KMS-11 (cell line): ENCODE results near the gene TMEM125.

Experiments used
- H2AFZ ChIP-seq: fragments of 200-600 bp; sonication (generic); 2 replicates; pipeline ENCODE4 v1.6.1; 2016; ENCODE audit warnings: antibody characterized with exemption, mixed run types, low read depth
- H3K27ac ChIP-seq: fragments of 200-600 bp; sonication (generic); 2 replicates; pipeline ENCODE4 v1.6.1; 2016; ENCODE audit warnings: mild to moderate bottlenecking, mixed run types
- H3K27me3 ChIP-seq: fragments of 200-600 bp; sonication (generic); 2 replicates; pipeline ENCODE4 v1.6.1; 2017; ENCODE audit warnings: mild to moderate bottlenecking, low read depth, mixed run types, moderate library complexity; ENCODE audit not compliant: insufficient read depth
- H3K36me3 ChIP-seq: fragments of 200-600 bp; sonication (generic); 2 replicates; pipeline ENCODE4 v1.6.1; 2017; ENCODE audit warnings: mild to moderate bottlenecking, mixed run types; ENCODE audit not compliant: insufficient read depth
- H3K4me1 ChIP-seq: fragments of 200-600 bp; sonication (generic); 2 replicates; pipeline ENCODE4 v1.6.1; 2016; ENCODE audit warnings: mild to moderate bottlenecking, low read depth, mixed run types; ENCODE audit not compliant: poor library complexity, severe bottlenecking
- H3K4me2 ChIP-seq: fragments of 200-600 bp; sonication (generic); 2 replicates; pipeline ENCODE4 v1.7.0; 2016; ENCODE audit warnings: mild to moderate bottlenecking, mixed run types
- H3K4me3 ChIP-seq: fragments of 200-600 bp; sonication (generic); IDR thresholded peaks from 2 replicates; pipeline ENCODE4 v1.6.1; 2017; ENCODE audit warnings: low read depth, low read length, mixed read lengths; ENCODE audit not compliant: insufficient read depth
- H3K79me2 ChIP-seq: fragments of 200-600 bp; sonication (generic); 2 replicates; pipeline ENCODE4 v1.6.1; 2016; ENCODE audit warnings: low read depth, mixed run types; ENCODE audit not compliant: insufficient read depth
- H3K9ac ChIP-seq: fragments of 200-600 bp; sonication (generic); 2 replicates; pipeline ENCODE4 v1.6.1; 2016; ENCODE audit warnings: mild to moderate bottlenecking, mixed run types
- H4K20me1 ChIP-seq: fragments of 200-600 bp; sonication (generic); 2 replicates; pipeline ENCODE4 v1.6.1; 2016; ENCODE audit warnings: mild to moderate bottlenecking, mixed run types; ENCODE audit not compliant: insufficient read depth
- TF ChIP-seq, protein P1 (sequence below): fragments of 200-600 bp; sonication (generic); conservative IDR thresholded peaks from 2 replicates; pipeline ENCODE4 v1.6.1; 2017; ENCODE audit warnings: low read depth, mild to moderate bottlenecking, antibody characterized with exemption, low read length, moderate library complexity, mixed read lengths

TMEM125 gene

GRCh38 chr1:43253173-43253572, 16.6 kb upstream of the TMEM125 start:
- TF ChIP-seq, protein P1, sequence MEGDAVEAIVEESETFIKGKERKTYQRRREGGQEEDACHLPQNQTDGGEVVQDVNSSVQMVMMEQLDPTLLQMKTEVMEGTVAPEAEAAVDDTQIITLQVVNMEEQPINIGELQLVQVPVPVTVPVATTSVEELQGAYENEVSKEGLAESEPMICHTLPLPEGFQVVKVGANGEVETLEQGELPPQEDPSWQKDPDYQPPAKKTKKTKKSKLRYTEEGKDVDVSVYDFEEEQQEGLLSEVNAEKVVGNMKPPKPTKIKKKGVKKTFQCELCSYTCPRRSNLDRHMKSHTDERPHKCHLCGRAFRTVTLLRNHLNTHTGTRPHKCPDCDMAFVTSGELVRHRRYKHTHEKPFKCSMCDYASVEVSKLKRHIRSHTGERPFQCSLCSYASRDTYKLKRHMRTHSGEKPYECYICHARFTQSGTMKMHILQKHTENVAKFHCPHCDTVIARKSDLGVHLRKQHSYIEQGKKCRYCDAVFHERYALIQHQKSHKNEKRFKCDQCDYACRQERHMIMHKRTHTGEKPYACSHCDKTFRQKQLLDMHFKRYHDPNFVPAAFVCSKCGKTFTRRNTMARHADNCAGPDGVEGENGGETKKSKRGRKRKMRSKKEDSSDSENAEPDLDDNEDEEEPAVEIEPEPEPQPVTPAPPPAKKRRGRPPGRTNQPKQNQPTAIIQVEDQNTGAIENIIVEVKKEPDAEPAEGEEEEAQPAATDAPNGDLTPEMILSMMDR, result no peak

DNA sequence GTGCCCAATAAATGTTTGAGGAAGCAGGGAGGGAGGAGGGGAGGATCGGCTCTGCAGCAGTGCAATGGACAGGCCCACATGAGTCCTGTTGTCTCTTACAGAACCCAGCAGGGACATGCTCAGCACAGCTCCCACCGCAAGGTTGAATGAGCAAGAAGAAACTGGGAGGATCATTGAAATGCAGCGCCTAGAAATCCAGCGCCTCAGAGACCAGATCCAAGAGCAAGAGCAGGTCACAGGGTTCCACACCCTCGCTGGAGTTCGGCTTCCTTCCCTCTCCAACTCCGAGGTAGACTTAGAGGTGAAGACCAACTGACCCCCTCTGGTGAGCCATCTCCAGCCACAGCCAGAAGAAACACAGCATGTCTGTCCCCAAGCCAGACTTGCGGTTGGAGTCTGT, 15.9 kb upstream of the TMEM125 start:
- H3K27ac ChIP-seq, result no peak overlapping the region

More at GRCh38 chr1:43253173-43253572, 16.6 kb upstream of the TMEM125 start:
- H3K36me3 ChIP-seq, result no peaks in the 10 kb centered on the region
- no peak overlapping the region for H3K9ac ChIP-seq
- H3K4me3 ChIP-seq, result no peak overlapping the region
- H2AFZ ChIP-seq, result no peak overlapping the region
- H3K27ac ChIP-seq, result no peak overlapping the region
- H3K4me1 ChIP-seq, result no peaks in the 10 kb centered on the region
- H3K4me2 ChIP-seq, result no peak overlapping the region
- H4K20me1 ChIP-seq, result no peaks in the 10 kb centered on the region
- no peaks in the 10 kb centered on the region for H3K27me3 ChIP-seq
- no peaks in the 10 kb centered on the region for H3K79me2 ChIP-seq

GRCh38 chr1:43255438-43256210, 14.2 kb upstream of the TMEM125 start:
- H4K20me1 ChIP-seq, result no peaks in the 10 kb centered on the region
- no peak overlapping the region for H3K9ac ChIP-seq
- no peak overlapping the region for H3K4me3 ChIP-seq
- no peak overlapping the region for H2AFZ ChIP-seq
- no peaks in the 10 kb centered on the region for H3K36me3 ChIP-seq
- H3K79me2 ChIP-seq, result no peaks in the 10 kb centered on the region
- no peak overlapping the region for H3K27ac ChIP-seq
- TF ChIP-seq, protein P1, result no peak
- no peak overlapping the region for H3K4me2 ChIP-seq
- no peaks in the 10 kb centered on the region for H3K4me1 ChIP-seq
- no peaks in the 10 kb centered on the region for H3K27me3 ChIP-seq

More for the DNA sequence above, 15.9 kb upstream of the TMEM125 start:
- Histone ChIP-seq H3K36me3 (no peaks in the 10 kb centered on the region), H3K4me3 (no peak overlapping the region), H2AFZ (no peak overlapping the region), H4K20me1 (no peaks in the 10 kb centered on the region), H3K27me3 (no peaks in the 10 kb centered on the region), H3K4me2 (no peak overlapping the region), H3K79me2 (no peaks in the 10 kb centered on the region), H3K4me1 (no peaks in the 10 kb centered on the region), H3K9ac (no peak overlapping the region)
- TF ChIP-seq, protein P1, result no peak

DNA sequence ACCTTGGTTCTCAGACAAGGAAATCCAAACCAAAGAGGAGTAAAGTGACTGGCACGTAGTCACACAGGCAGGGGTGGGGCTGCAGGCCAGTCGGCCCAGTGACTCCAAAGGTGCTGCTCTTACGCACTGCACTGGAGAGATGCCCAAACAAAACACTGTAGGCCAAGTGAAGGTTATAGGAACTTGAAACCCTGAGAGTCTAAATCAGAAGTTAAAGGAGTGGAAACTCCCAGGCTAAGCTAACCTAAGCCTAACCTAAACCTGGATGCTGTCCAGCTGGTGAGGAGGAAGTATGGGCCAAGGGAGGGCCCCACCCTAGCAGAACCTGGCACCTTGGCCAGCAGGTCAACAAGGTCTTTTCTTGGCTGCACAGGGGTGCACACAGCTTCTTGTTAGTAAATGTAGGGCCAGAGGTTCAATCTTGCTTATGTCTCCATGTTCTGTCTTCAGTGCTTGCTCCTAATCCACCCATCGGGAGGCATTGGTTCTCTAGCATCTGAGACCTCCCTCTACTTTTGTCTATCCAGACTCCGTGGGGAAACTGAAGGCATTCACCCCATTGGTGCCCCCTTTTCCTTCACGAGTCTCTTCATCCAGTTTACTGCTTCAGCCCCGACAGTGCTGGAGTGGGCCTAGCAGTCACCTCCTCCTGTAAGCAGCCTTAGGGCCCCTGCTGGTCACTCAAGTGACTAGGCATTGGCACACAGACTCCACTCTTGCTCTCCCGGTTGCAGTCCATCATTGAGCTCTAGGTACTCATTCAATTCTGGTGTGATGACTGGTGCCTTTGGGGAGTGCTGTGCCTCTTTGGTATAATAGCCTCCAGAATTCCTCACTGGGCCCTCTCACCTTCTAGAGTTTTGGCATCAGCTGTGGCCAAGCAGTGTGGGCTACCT, 12.9 kb upstream of the TMEM125 start:
- Histone ChIP-seq H3K36me3 (no peaks in the 10 kb centered on the region), H4K20me1 (no peaks in the 10 kb centered on the region), H3K4me3 (no peak overlapping the region), H3K27ac (no peak overlapping the region), H3K79me2 (no peaks in the 10 kb centered on the region), H3K9ac (no peak overlapping the region), H3K4me2 (no peak overlapping the region), H3K27me3 (no peaks in the 10 kb centered on the region), H3K4me1 (no peaks in the 10 kb centered on the region), H2AFZ (no peak overlapping the region)
- TF ChIP-seq, protein P1, result no peak
